ENCODE measurements around the gene KSR1. TPM values are rescaled to one million over a fixed set of nuclear protein-coding genes. Genes with fewer than 3 reads are reported as not detected.

Gene KSR1
- total RNA-seq, 1 experiment from 2014 or later, result 21.7 TPM

- intact Hi-C loops (cut with micrococcal nuclease; ENCODE audit: unreplicated experiment), result no loop called here
- Histone ChIP-seq H3K27ac (ENCODE audit: low read length) (no peak overlapping the region), H3K27me3 (ENCODE audit: control insufficient read depth, insufficient read depth, low read length) (no peaks in the 10 kb centered on the region), H3K4me1 (ENCODE audit: control insufficient read depth, insufficient read depth, low read length) (peaks cover 20% of the 10 kb centered on the region), H3K4me3 (ENCODE audit: low read depth in 2 of 2, low read length in 2 of 2) (no peak overlapping the region), H3K36me3 (ENCODE audit: control insufficient read depth, insufficient read depth, low read length) (no peaks in the 10 kb centered on the region), H3K9me3 (ENCODE audit: control insufficient read depth, insufficient read depth, low read depth, low read length) (no peaks in the 10 kb centered on the region)
- no peak for ATAC-seq
- in situ Hi-C loops (cut with HindIII; ENCODE audit: low pct_unique_long_range_greater_than_20kb, low sequenced_read_pairs), result no loop called here
- POLR2A ChIA-PET, result no interaction called here
- DNase-seq (ENCODE audit: low read depth, low spot score), result no peak
- BruUV-seq (replicated peaks), result no TSS peak
- TF ChIP-seq, protein P1, sequence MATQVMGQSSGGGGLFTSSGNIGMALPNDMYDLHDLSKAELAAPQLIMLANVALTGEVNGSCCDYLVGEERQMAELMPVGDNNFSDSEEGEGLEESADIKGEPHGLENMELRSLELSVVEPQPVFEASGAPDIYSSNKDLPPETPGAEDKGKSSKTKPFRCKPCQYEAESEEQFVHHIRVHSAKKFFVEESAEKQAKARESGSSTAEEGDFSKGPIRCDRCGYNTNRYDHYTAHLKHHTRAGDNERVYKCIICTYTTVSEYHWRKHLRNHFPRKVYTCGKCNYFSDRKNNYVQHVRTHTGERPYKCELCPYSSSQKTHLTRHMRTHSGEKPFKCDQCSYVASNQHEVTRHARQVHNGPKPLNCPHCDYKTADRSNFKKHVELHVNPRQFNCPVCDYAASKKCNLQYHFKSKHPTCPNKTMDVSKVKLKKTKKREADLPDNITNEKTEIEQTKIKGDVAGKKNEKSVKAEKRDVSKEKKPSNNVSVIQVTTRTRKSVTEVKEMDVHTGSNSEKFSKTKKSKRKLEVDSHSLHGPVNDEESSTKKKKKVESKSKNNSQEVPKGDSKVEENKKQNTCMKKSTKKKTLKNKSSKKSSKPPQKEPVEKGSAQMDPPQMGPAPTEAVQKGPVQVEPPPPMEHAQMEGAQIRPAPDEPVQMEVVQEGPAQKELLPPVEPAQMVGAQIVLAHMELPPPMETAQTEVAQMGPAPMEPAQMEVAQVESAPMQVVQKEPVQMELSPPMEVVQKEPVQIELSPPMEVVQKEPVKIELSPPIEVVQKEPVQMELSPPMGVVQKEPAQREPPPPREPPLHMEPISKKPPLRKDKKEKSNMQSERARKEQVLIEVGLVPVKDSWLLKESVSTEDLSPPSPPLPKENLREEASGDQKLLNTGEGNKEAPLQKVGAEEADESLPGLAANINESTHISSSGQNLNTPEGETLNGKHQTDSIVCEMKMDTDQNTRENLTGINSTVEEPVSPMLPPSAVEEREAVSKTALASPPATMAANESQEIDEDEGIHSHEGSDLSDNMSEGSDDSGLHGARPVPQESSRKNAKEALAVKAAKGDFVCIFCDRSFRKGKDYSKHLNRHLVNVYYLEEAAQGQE (IDR thresholded peaks at IDR 0.05; ENCODE audit: insufficient read depth in 1 of 2, low read depth in 2 of 2, low read length in 1 of 2), result no peak
- CTCF ChIA-PET, result no interaction called here
Observed at GRCh38 chr17:27543464-27543856, 87.2 kb downstream of the KSR1 start.

DNA sequence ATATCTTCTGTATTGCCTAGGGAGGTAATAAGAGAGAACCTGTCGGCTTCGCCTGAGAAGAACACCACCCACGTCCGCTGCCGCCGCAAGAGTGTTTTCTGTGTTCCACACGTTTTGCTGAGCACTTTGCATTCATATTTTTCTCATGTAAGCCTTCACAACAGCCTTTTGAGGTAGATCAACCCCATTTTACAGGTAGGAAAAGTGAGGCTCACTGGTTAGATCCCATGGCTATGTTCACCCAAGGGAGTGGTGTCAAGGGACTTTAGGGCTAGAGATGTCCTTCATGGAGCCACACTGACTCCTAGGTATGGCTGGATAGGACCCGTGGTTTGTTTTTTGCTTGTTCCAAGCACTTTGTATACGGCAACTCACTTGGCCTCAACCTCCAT, 87.7 kb downstream of the KSR1 start:
- in situ Hi-C loops (cut with HindIII; ENCODE audit: low pct_unique_long_range_greater_than_20kb, low sequenced_read_pairs) (no loop called here), intact Hi-C loops (cut with micrococcal nuclease; ENCODE audit: unreplicated experiment) (no loop called here)
- H3K27ac ChIP-seq (ENCODE audit: low read length), result no peak overlapping the region
- TF ChIP-seq TCF7L2 (IDR thresholded peaks at IDR 0.05; ENCODE audit: low read depth, low read length) (no peak), POLR2AphosphoS5 (IDR thresholded peaks at IDR 0.05; ENCODE audit: low read depth, low read length) (no peak), SIN3A (IDR thresholded peaks at IDR 0.05; ENCODE audit: borderline replicate concordance, insufficient read depth, low read depth, low read length) (no peak), CTCF (IDR thresholded peaks at IDR 0.05) (no peak)
- TF ChIP-seq, protein P1 (IDR thresholded peaks at IDR 0.05; ENCODE audit: insufficient read depth in 1 of 2, low read depth in 2 of 2, low read length in 1 of 2), result no peak
- no TSS peak for BruUV-seq (replicated peaks)
- H3K36me3 ChIP-seq (ENCODE audit: control insufficient read depth, insufficient read depth, low read length), result no peaks in the 10 kb centered on the region
- no peaks in the 10 kb centered on the region for H3K27me3 ChIP-seq (ENCODE audit: control insufficient read depth, insufficient read depth, low read length)
- no peak for DNase-seq (ENCODE audit: low read depth, low spot score)
- H3K4me3 ChIP-seq (ENCODE audit: low read depth in 2 of 2, low read length in 2 of 2), result no peak overlapping the region
- ATAC-seq, result no peak
- no peaks in the 10 kb centered on the region for H3K9me3 ChIP-seq (ENCODE audit: control insufficient read depth, insufficient read depth, low read depth, low read length)
- H3K4me1 ChIP-seq (ENCODE audit: control insufficient read depth, insufficient read depth, low read length), result peaks cover 20% of the 10 kb centered on the region
- ChIA-PET CTCF (no interaction called here), POLR2A (no interaction called here)

Data from Panc1 (cell line).